ENCODE results near the gene CALML4.

DNA sequence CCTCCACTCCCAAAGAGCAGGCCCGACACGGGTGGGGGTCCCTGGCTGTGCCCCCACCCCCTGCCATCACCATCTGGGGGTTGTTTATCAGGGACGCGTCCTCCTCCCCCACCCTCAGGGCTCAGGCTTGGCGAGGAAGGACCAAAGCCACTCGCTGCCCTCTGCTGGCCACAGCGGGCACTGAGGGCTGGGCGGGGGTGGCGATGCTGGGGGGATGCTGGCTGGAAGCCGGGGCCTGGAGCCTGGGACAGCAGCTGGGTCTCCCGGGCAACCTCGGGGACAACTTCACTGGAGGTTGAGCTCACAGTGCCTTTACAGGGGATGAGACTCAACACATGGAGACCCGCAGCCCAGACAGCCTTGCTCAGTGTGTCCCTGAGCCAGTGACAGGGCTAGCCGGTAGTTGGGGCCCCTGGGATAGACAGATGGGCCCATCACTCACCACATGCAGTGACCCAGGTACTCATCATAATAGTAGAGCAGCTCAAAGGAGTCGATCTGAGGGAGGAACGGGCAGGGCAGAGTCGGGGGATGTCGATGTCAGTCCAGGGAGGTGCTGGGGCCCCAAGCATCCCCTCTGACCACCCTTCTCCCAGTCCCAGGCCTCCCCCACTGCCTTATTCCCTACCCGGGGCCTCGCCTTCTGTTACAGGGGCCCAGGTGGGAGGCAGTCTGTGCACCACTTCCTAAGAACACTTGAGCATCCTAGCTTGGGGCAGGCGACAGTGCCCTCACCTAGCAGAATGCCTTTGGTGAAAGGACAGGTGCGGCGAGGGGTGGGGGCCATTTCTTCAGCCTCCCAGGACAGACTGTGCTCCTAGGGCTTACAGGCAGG is 5.9 kb upstream of the CALML4 start:
- TF ChIP-seq POLR2A (IDR thresholded peaks at IDR 0.05; ENCODE audit: low read depth, low read length) (no peak), POLR2AphosphoS5 (IDR thresholded peaks at IDR 0.05; ENCODE audit: low read depth, low read length) (no peak), TAF1 (IDR thresholded peaks at IDR 0.05; ENCODE audit: borderline replicate concordance, low read depth, low read length) (no peak)

Data from GM12892 (cell line).